GM18868 (cell line): ENCODE data around the gene CHST13.
A peak's percentile ranks its signal among the peaks of the same experiment; 100 is the strongest.

Source experiments
- ATAC-seq: cut with Tn5 transposase; IDR thresholded peaks from one replicate; pipeline ENCODE4 v1.9.1; 2021; ENCODE audit warnings: mild to moderate bottlenecking, moderate library complexity; ENCODE audit not compliant: unreplicated experiment

CHST13 gene

DNA sequence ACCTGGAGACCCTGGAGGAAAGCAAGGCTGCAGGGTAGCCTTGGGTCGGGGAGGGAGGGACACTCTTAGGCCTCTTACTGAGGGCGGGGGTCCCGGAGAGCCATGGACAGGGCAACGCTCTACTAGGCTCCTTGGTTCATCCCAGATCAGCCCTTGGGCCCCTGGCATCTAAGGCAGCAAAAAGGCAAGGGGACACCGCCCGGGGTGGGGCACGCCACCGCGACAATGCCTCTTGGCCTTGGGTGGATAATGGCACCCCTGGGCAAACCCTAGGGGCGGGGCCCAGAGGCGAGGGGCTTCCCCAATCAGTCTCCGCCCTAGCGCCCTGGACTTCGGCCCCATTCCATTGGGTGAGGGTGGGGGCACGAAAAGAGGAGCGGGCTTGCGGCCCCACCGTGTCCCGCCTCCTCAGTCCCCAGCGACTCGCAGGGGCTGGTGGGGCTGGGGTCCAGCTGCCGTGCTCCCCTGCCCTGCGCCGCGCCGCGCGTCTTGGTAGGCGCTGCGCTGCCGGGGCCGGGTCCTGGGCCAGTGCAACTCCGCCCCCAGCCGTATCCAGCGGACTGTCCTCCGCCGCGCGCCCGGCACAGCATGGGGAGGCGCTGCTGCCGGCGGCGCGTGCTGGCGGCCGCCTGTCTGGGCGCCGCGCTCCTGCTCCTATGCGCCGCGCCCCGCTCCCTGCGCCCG is at the start of gene CHST13:
Gene CHST13 (plus strand): TSS at position 411 of the 684 bp plus-strand sequence. CDS start 178 bp downstream, at position 589.
- no peak for ATAC-seq

- peak; percentile 10 for ATAC-seq
Observed at GRCh38 chr3:126474498-126475412, 49.2 kb upstream of the CHST13 start.

- peak; percentile 81 for ATAC-seq
Observed at GRCh38 chr3:126475413-126476114, 48.4 kb upstream of the CHST13 start, which contains the start of gene ZXDC. Gene ZXDC (minus strand): TSS chr3:126475891. CDS start chr3:126475865, 26 bp downstream.

- ATAC-seq, result peak; percentile 26
Observed at GRCh38 chr3:126476166-126477060, 47.5 kb upstream of the CHST13 start.

DNA sequence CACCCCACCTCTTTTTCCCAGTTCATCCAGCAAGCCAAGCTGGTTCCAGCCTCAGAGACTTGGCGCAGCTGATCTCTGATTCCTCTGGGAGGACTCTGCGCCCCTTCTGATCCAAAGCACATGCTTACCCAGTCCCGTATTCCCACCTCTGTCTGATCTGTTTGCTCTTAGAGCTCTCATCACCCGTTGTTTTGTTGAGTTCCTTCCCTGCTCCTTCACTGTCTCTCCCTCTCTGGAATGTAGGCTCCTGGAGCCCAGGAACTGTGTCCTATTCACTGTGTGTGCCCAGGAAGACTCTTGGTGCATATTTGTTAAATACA is 46.9 kb upstream of the CHST13 start:
- no peak for ATAC-seq

- no peak for ATAC-seq
Observed at GRCh38 chr3:126478581-126479310, 45.2 kb upstream of the CHST13 start.

DNA sequence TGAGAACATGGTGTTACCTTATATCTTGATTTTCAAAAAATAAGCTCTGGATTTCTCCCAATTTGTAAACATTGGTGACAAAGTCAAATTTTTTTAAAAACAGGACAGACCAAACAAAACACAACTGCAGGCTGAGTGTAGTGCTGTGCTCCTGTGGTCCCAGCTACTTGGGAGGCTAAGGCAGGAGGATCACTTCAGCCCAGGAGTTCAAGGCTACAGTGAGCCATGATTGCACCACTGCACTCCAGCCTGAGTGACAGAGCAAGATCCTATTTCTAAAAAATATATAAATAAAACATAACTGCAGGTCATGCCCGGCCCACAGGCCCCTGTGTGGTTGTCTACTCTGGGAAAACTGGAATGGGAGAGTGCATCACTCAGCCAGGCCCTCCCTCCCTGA is 44.3 kb upstream of the CHST13 start:
- ATAC-seq, result no peak

GRCh38 chr3:126480206-126480605 is 43.7 kb upstream of the CHST13 start:
- ATAC-seq, result no peak

GRCh38 chr3:126480861-126481260 is 43.1 kb upstream of the CHST13 start:
- ATAC-seq, result no peak

- ATAC-seq, result no peak
Observed at GRCh38 chr3:126481808-126482502, 42.0 kb upstream of the CHST13 start.

DNA sequence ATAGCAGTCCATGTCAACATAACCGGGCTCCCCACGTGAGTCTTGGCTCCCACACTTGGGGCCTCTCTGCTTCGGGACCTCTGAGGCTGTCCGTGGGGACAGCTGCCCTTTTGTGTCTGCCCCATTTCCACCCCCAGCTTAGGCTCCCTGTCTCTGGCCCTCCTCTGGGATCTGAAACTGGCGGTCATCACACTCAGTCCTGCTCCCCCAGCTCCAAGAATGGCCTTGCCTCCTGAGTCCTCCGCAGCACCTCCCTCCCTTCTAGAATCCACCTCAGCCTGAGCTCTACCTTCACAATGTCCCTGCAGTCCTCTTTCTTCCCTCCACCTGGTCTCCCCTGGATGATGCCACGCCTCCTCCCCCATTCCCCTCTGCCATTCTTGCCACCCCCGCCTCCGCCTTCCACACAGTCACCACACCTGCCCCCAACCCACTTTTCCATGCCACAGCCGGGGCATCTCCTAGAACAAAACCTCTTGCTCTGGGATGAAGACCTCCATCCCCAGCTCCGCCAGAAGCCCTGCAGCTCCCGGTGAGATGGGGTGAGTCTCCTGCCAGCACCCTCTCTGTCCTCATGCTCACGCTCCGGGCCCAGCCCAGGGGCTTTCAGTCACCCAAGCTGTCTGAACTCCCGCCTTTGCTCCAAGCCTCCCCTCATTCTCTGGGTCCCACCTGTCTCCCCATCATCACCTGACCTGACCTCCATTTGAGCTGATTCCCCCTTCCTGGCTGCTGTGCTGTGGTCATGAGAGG is 41.3 kb upstream of the CHST13 start:
- ATAC-seq, result no peak

DNA sequence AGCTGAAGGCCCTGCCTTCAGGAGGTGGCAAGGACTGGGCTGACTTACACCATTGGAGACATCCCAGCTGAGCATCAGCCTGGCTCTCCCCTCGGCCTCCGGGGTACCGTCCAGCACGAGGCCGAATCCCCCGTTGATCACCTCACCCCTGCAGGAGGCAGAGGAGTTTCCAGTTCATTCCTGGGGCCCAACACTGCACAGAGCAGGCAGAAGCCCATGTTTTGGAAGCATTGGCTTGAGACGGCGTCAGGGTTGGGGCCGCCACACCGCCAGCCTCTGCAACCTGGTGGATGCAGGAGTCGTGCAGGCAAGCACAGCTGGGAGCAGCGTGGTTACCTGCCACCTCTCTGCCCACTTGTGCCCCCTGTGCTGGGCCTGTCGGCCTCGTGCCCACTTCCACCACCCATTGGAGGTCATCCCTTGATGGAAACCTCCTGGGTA is 40.6 kb upstream of the CHST13 start:
- no peak for ATAC-seq

- ATAC-seq, result no peak
Observed at GRCh38 chr3:126484148-126484547, 39.8 kb upstream of the CHST13 start.

DNA sequence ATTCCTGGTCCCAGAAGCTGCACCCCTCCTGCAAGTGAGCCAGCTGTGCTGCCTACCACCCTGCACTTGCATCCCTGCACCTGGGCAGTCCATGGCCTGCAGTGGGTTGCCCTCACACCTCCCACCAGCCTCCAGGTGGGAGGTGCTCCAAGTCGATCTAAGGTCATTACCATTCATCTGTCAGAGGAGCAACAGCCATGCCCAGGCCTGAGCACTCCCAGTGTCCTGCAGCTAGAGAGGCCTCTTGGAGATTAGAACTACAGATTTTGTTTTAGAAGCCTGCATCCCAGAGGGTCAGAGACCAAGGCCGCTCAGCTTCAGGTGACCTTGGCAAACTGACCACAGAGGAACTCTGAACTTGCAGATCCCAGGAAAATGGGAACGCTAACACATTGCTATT is 39.3 kb upstream of the CHST13 start:
- ATAC-seq, result no peak

DNA sequence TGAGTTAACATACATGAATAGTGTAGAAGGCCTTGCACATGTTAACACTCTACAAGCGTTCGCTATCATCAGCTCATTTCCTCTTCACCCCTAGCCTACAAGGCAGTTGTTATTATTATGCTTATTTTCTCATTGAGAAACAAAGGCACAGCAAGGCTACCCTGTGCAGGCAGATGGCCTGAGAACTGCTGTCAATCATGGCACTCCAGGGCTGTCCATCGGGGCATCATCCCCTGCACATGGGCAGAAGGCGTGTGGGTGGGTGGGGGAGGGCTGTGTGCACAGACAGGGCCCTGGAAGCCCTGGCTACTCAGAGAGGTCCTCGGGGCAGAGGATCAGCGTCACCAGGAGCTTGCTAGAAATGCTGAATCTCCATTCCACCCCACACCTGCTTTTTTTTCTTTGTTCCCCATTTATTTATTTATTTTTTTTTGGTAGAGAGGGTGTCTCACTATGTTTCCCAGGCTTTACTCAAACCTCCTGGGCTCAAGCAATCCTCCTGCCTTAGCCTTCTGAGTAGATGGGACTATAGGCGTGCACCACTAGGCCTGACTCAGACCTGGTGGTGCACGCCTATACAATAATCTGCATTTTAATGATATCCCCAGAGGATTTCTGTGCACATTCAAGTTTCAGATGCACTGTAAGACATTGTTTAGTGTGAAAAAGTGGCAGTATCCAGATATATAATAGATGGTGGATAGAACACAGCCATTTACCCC is 38.6 kb upstream of the CHST13 start:
- no peak for ATAC-seq

GRCh38 chr3:126485956-126486355 is 38.0 kb upstream of the CHST13 start:
- ATAC-seq, result no peak

DNA sequence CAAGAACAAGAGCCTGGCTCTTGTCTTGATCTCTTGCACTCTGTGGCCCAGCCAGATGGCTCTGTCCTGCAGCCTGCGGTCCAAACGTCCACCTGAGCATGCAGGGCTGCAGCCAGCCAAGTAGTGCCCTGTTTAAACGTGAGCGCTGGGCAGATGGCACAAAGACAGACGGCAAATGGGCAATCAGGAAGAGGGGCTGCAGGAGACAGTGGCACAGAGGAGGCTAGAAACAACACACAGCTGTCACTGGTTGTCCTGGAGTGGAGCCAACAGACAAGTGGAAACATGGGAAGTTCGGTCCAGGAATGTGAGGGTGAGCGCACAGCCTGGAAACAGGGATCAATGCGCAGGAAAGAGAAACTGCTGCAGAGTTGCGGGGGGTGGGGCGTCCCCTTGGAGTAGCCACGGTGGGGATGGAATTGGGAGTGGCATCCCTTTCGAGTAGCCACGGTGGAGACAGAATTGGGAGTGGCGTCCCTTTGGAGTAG is 37.6 kb upstream of the CHST13 start:
- no peak for ATAC-seq
